ENCODE data around the gene SFTPA1. TPM values are rescaled to one million over a fixed set of nuclear protein-coding genes. Genes with fewer than 3 reads are reported as not detected.
"Not testable (repeated sequence)": the region's sequence is repeated elsewhere in the genome, so short reads cannot be mapped to it uniquely, and the experiment has no call there.

Gene SFTPA1
- total RNA-seq, 1 experiment from 2014 or later = not detected

DNA sequence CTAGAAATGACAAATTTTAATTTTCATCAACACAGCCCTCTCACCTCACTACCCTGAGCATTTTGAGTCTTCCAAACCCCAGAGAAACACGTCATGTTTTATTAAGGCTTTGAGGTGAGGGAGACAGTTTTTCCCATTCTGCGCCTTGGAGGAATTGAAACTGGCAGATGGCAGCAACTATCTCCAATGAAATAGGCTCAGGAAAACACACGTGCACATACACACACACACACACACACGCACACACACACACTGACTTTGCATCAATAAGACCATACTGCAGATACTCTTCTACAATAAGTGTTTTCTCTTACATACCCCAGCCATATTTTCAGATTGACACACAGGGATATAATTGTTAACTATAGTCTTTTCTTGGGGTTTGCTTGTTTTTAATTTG is 47.3 kb upstream of the SFTPA1 start:
- POLR2A ChIA-PET (ENCODE audit: low non-redundant PET) = no interaction called here
- CTCF ChIA-PET = no interaction called here
- intact Hi-C loops (cut with micrococcal nuclease; ENCODE audit: unreplicated experiment) = no loop called here

GRCh38 chr10:79570624-79571023 is 40.1 kb upstream of the SFTPA1 start:
- H3K4me1 ChIP-seq (ENCODE audit: insufficient read depth, low read length, poor library complexity, severe bottlenecking); intact Hi-C loops (cut with micrococcal nuclease; ENCODE audit: unreplicated experiment); BruUV-seq (replicated peaks); DNase-seq (ENCODE audit: low spot score); POLR2A ChIA-PET (ENCODE audit: low non-redundant PET); H3K36me3 ChIP-seq (ENCODE audit: insufficient read depth, low read length, poor library complexity, severe bottlenecking); H3K27ac ChIP-seq (ENCODE audit: low read depth, low read length, poor library complexity, severe bottlenecking); H3K9me3 ChIP-seq (ENCODE audit: low read depth, low read length, poor library complexity, severe bottlenecking); CTCF ChIA-PET; H3K4me3 ChIP-seq (ENCODE audit: low read depth, low read length, poor library complexity, severe bottlenecking): not testable (repeated sequence)
- peaks cover 30% of the 10 kb centered on the region for H3K27me3 ChIP-seq (replicated peaks; ENCODE audit: insufficient read depth, low read depth, low read length, poor library complexity)

More for the DNA sequence above, 47.3 kb upstream of the SFTPA1 start:
- no peak for DNase-seq (ENCODE audit: low spot score)
- H3K36me3 ChIP-seq (ENCODE audit: insufficient read depth, low read length, poor library complexity, severe bottlenecking) = no peaks in the 10 kb centered on the region
- H3K27ac ChIP-seq (ENCODE audit: low read depth, low read length, poor library complexity, severe bottlenecking) = no peak overlapping the region
- no TSS peak for BruUV-seq (replicated peaks)
- TF ChIP-seq CTCF (conservative IDR thresholded peaks at IDR 0.05; ENCODE audit: low read depth, low read length) (no peak), EZH2 (IDR thresholded peaks at IDR 0.05; ENCODE audit: borderline replicate concordance, low read depth, low read length, poor library complexity, severe bottlenecking) (no peak)
- H3K4me3 ChIP-seq (ENCODE audit: low read depth, low read length, poor library complexity, severe bottlenecking) = no peak overlapping the region
- no peaks in the 10 kb centered on the region for H3K9me3 ChIP-seq (ENCODE audit: low read depth, low read length, poor library complexity, severe bottlenecking)
- peaks cover 37% of the 10 kb centered on the region for H3K27me3 ChIP-seq (replicated peaks; ENCODE audit: insufficient read depth, low read depth, low read length, poor library complexity)
- no peaks in the 10 kb centered on the region for H3K4me1 ChIP-seq (ENCODE audit: insufficient read depth, low read length, poor library complexity, severe bottlenecking)

DNA sequence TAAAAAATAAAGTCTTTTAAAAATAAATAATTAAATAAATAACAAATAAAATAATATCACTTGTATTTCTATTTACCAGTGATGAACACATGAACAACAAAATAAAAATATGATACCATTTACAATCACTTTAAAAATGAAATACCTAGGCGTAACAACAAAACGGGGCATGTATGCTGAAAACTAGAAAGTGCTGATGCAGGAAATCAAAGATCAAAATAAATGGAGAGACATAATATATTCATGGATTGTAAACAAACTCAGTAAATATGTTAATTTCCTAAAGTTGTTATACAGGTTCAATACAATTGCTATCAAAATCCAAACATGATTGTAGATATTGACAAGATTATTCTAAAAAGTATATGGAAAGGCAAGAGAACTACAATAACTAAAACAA is 31.4 kb upstream of the SFTPA1 start:
- POLR2A ChIA-PET (ENCODE audit: low non-redundant PET) = no interaction called here
- no peak overlapping the region for H3K4me3 ChIP-seq (ENCODE audit: low read depth, low read length, poor library complexity, severe bottlenecking)
- no peaks in the 10 kb centered on the region for H3K36me3 ChIP-seq (ENCODE audit: insufficient read depth, low read length, poor library complexity, severe bottlenecking)
- intact Hi-C loops (cut with micrococcal nuclease; ENCODE audit: unreplicated experiment) = no loop called here
- peaks cover 24% of the 10 kb centered on the region for H3K27me3 ChIP-seq (replicated peaks; ENCODE audit: insufficient read depth, low read depth, low read length, poor library complexity)
- H3K4me1 ChIP-seq (ENCODE audit: insufficient read depth, low read length, poor library complexity, severe bottlenecking) = no peaks in the 10 kb centered on the region
- BruUV-seq (replicated peaks) = no TSS peak
- H3K9me3 ChIP-seq (ENCODE audit: low read depth, low read length, poor library complexity, severe bottlenecking) = no peaks in the 10 kb centered on the region
- no peak for DNase-seq (ENCODE audit: low spot score)
- TF ChIP-seq EZH2 (IDR thresholded peaks at IDR 0.05; ENCODE audit: borderline replicate concordance, low read depth, low read length, poor library complexity, severe bottlenecking) (no peak), CTCF (conservative IDR thresholded peaks at IDR 0.05; ENCODE audit: low read depth, low read length) (no peak)
- H3K27ac ChIP-seq (ENCODE audit: low read depth, low read length, poor library complexity, severe bottlenecking) = no peak overlapping the region
- CTCF ChIA-PET = no interaction called here

GRCh38 chr10:79581044-79581443 is 29.7 kb upstream of the SFTPA1 start:
- no peaks in the 10 kb centered on the region for H3K36me3 ChIP-seq (ENCODE audit: insufficient read depth, low read length, poor library complexity, severe bottlenecking)
- intact Hi-C loops (cut with micrococcal nuclease; ENCODE audit: unreplicated experiment) = no loop called here
- DNase-seq (ENCODE audit: low spot score) = no peak
- H3K27ac ChIP-seq (ENCODE audit: low read depth, low read length, poor library complexity, severe bottlenecking) = no peak overlapping the region
- TF ChIP-seq CTCF (conservative IDR thresholded peaks at IDR 0.05; ENCODE audit: low read depth, low read length) (no peak), EZH2 (IDR thresholded peaks at IDR 0.05; ENCODE audit: borderline replicate concordance, low read depth, low read length, poor library complexity, severe bottlenecking) (no peak)
- peaks cover 24% of the 10 kb centered on the region for H3K27me3 ChIP-seq (replicated peaks; ENCODE audit: insufficient read depth, low read depth, low read length, poor library complexity)
- ChIA-PET CTCF (no interaction called here), POLR2A (ENCODE audit: low non-redundant PET) (no interaction called here)
- no peaks in the 10 kb centered on the region for H3K9me3 ChIP-seq (ENCODE audit: low read depth, low read length, poor library complexity, severe bottlenecking)
- H3K4me1 ChIP-seq (ENCODE audit: insufficient read depth, low read length, poor library complexity, severe bottlenecking) = no peaks in the 10 kb centered on the region
- H3K4me3 ChIP-seq (ENCODE audit: low read depth, low read length, poor library complexity, severe bottlenecking) = no peak overlapping the region
- no TSS peak for BruUV-seq (replicated peaks)
